ENCODE results near the gene ETS2.

ETS2 gene

GRCh38 chr21:38864964-38865363, 59.2 kb downstream of the ETS2 start:
- H3K27ac ChIP-seq: no peak overlapping the region
- TF ChIP-seq ZFX (IDR thresholded peaks at IDR 0.05; ENCODE audit: borderline replicate concordance) (no peak), CTCF (IDR thresholded peaks at IDR 0.05) (no peak)

GRCh38 chr21:38869196-38869595, 63.5 kb downstream of the ETS2 start:
- H3K27ac ChIP-seq: no peak overlapping the region
- TF ChIP-seq CTCF (IDR thresholded peaks at IDR 0.05) (no peak), ZFX (IDR thresholded peaks at IDR 0.05; ENCODE audit: borderline replicate concordance) (no peak)

GRCh38 chr21:38869946-38870345, 64.2 kb downstream of the ETS2 start:
- H3K27ac ChIP-seq: no peak overlapping the region
- peak; percentile 38 for TF ChIP-seq CTCF (IDR thresholded peaks at IDR 0.05)
- TF ChIP-seq ZFX (IDR thresholded peaks at IDR 0.05; ENCODE audit: borderline replicate concordance): no peak
